Astrocyte (in vitro differentiated cells and primary cell): Measurements from ENCODE around the gene DACT2. TPM values are rescaled to one million over a fixed set of nuclear protein-coding genes. Genes with fewer than 3 reads are reported as not detected.

ENCODE experiments used
- DNase-seq: peaks from one replicate; pipeline ENCODE4 v3.0.0-alpha.2; 2010; ENCODE audit warnings: low read depth
- FAIRE-seq: peaks from 2 replicates; lab custom pipeline; 2011; peaks lifted over from hg19 to GRCh38; lab: Jason Lieb, UNC
- H2AFZ ChIP-seq: 2 replicates; pipeline ENCODE4 v1.6.0; 2012; ENCODE audit warnings: low read depth, low read length, inconsistent platforms
- H3K27ac ChIP-seq: 2 replicates; pipeline ENCODE4 v1.5.1; 2011; ENCODE audit warnings: low read depth, low read length, inconsistent platforms
- H3K27me3 ChIP-seq: 2 replicates; pipeline ENCODE4 v1.6.0; 2011; ENCODE audit warnings: low read length, inconsistent platforms; ENCODE audit not compliant: insufficient read depth
- H3K36me3 ChIP-seq: 2 replicates; pipeline ENCODE4 v1.5.1; 2011; ENCODE audit warnings: low read length, inconsistent platforms; ENCODE audit not compliant: insufficient read depth
- H3K4me1 ChIP-seq: 2 replicates; pipeline ENCODE4 v1.5.1; 2011; ENCODE audit warnings: low read length, inconsistent platforms; ENCODE audit not compliant: insufficient read depth
- H3K4me2 ChIP-seq: 2 replicates; pipeline ENCODE4 v1.6.0; 2012; ENCODE audit warnings: low read length, inconsistent platforms
- H3K4me3 ChIP-seq: 2 replicates; pipeline ENCODE4 v1.5.1; 2011; ENCODE audit warnings: low read depth, mild to moderate bottlenecking, low read length, inconsistent platforms; ENCODE audit not compliant: insufficient read depth
- H3K79me2 ChIP-seq: 2 replicates; pipeline ENCODE4 v1.6.0; 2012; ENCODE audit warnings: mild to moderate bottlenecking, low read length, inconsistent platforms; ENCODE audit not compliant: insufficient read depth
- H3K9ac ChIP-seq: 2 replicates; pipeline ENCODE4 v1.6.0; 2012; ENCODE audit warnings: mild to moderate bottlenecking, low read length, inconsistent platforms
- H3K9me3 ChIP-seq: 2 replicates; pipeline ENCODE4 v1.5.1; 2012; ENCODE audit warnings: low read depth, mild to moderate bottlenecking, low read length, inconsistent platforms; ENCODE audit not compliant: insufficient read depth
- H4K20me1 ChIP-seq: 2 replicates; pipeline ENCODE4 v1.6.0; 2012; ENCODE audit warnings: low read length, inconsistent platforms; ENCODE audit not compliant: insufficient read depth
- H3K27ac Mint-ChIP-seq: one replicate; pipeline ENCODE4 v1.8.0; 2021; ENCODE audit warnings: mild to moderate bottlenecking, mixed read lengths; ENCODE audit not compliant: unreplicated experiment
- H3K27me3 Mint-ChIP-seq: one replicate; pipeline ENCODE4 v1.8.0; 2021; ENCODE audit warnings: low read depth, mixed read lengths; ENCODE audit not compliant: unreplicated experiment
- H3K36me3 Mint-ChIP-seq: one replicate; pipeline ENCODE4 v1.8.0; 2021; ENCODE audit warnings: low read depth, mixed read lengths; ENCODE audit not compliant: unreplicated experiment
- H3K4me1 Mint-ChIP-seq: one replicate; pipeline ENCODE4 v1.8.0; 2021; ENCODE audit warnings: low read depth, mixed read lengths; ENCODE audit not compliant: unreplicated experiment
- H3K4me3 Mint-ChIP-seq: one replicate; pipeline ENCODE4 v1.8.0; 2021; ENCODE audit warnings: mild to moderate bottlenecking, moderate library complexity, mixed read lengths; ENCODE audit not compliant: unreplicated experiment
- H3K9me3 Mint-ChIP-seq: one replicate; pipeline ENCODE4 v1.8.0; 2021; ENCODE audit warnings: mild to moderate bottlenecking, mixed read lengths; ENCODE audit not compliant: unreplicated experiment
- EZH2 ChIP-seq: IDR thresholded peaks from 2 replicates; pipeline ENCODE4 v1.6.1; 2012; ENCODE audit warnings: mild to moderate bottlenecking, low read length, inconsistent platforms; ENCODE audit not compliant: insufficient read depth
- total RNA-seq: library from RNA; stranded (reverse); gene quantifications from 2 replicates; pipeline ENCODE4 v1.2.1, GENCODE V29; 2021
- TF ChIP-seq, protein P1 (sequence below): IDR thresholded peaks from 2 replicates; pipeline ENCODE4 v1.5.1; 2011; ENCODE audit warnings: low read depth, mild to moderate bottlenecking, inconsistent platforms, low read length, moderate library complexity; ENCODE audit not compliant: insufficient read depth

The DACT2 gene
- total RNA-seq, 1 donor from 2014 or later: 0.20 TPM

DNA sequence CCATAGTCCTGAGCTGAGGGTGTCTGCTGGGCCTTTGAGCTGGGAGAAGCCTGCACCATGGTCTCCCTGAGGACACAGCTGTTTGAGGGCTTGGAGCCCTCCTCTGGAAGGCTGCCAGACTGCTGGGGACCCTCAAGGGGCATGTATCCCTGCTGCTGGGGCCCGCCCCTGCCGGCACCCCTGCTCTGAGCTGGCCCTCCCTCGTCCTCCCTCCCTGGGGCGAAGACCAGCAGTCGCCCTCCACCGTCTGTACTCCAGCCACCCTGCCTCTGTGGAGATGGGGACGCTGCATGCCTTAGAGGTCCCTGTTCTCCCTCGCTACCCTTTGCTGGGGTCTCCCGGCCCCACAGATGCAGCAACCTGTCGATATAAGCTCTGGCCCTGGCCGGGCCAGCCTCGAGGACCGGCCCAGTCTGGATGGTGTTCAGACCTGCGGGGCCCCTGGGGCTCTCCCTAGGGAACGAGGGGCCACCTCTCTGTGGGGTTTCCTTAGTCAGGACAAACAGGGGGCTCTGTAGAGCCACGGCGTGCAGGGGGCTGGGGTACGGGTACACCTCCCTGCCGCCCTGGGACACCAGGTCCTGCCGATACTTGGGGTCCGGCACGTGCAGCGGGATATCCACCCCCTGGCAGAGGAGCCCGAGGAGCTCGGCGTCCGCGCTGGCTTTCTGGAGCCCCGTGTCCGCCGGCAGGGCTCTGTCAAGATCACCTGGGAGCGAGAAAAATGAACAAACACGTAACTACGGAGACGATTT is 11.0 kb downstream of the DACT2 start:
- Histone ChIP-seq H3K4me2 (no peak overlapping the region), H3K27me3 (no peaks in the 10 kb centered on the region), H3K9me3 (no peaks in the 10 kb centered on the region), H4K20me1 (no peaks in the 10 kb centered on the region), H2AFZ (no peak overlapping the region), H3K36me3 (no peaks in the 10 kb centered on the region), H3K4me1 (no peaks in the 10 kb centered on the region), H3K4me3 (no peak overlapping the region), H3K79me2 (no peaks in the 10 kb centered on the region), H3K9ac (no peak overlapping the region), H3K27ac (no peak overlapping the region)
- Mint-ChIP-seq H3K36me3 (no peaks in the 10 kb centered on the region), H3K4me3 (no peak overlapping the region), H3K27me3 (peaks cover 25% of the 10 kb centered on the region), H3K9me3 (no peaks in the 10 kb centered on the region), H3K4me1 (peaks cover 3% of the 10 kb centered on the region), H3K27ac (no peak overlapping the region)
- FAIRE-seq: no peak
- TF ChIP-seq EZH2: no peak
- TF ChIP-seq, protein P1, sequence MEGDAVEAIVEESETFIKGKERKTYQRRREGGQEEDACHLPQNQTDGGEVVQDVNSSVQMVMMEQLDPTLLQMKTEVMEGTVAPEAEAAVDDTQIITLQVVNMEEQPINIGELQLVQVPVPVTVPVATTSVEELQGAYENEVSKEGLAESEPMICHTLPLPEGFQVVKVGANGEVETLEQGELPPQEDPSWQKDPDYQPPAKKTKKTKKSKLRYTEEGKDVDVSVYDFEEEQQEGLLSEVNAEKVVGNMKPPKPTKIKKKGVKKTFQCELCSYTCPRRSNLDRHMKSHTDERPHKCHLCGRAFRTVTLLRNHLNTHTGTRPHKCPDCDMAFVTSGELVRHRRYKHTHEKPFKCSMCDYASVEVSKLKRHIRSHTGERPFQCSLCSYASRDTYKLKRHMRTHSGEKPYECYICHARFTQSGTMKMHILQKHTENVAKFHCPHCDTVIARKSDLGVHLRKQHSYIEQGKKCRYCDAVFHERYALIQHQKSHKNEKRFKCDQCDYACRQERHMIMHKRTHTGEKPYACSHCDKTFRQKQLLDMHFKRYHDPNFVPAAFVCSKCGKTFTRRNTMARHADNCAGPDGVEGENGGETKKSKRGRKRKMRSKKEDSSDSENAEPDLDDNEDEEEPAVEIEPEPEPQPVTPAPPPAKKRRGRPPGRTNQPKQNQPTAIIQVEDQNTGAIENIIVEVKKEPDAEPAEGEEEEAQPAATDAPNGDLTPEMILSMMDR: no peak
- no peak for DNase-seq

DNA sequence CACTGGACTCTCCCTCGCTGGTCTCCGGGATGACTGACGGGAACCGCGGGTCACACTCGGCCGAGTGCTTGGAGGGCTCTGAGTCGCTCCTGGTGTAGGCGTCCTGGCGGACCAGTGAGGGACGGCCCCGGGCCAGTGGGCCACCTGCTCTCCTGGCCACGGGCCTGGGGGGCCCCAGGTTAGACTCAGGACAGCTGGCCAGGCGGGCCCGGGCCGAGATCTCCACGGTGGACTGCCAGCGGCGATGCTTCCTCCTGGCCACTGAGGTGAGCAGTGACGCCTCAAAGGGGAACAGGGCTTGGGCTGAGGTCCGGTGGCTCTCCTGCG is 11.9 kb downstream of the DACT2 start:
- no peak overlapping the region for H3K4me2 ChIP-seq
- no peaks in the 10 kb centered on the region for H3K9me3 ChIP-seq
- no peak overlapping the region for H3K27ac Mint-ChIP-seq
- H4K20me1 ChIP-seq: no peaks in the 10 kb centered on the region
- no peaks in the 10 kb centered on the region for H3K4me1 ChIP-seq
- H3K79me2 ChIP-seq: no peaks in the 10 kb centered on the region
- H3K9me3 Mint-ChIP-seq: no peaks in the 10 kb centered on the region
- no peak overlapping the region for H2AFZ ChIP-seq
- no peaks in the 10 kb centered on the region for H3K36me3 ChIP-seq
- FAIRE-seq (no peak), DNase-seq (no peak)
- H3K4me3 Mint-ChIP-seq: no peak overlapping the region
- no peak overlapping the region for H3K9ac ChIP-seq
- TF ChIP-seq, protein P1: no peak
- TF ChIP-seq EZH2: no peak
- no peak overlapping the region for H3K27ac ChIP-seq
- no peaks in the 10 kb centered on the region for H3K36me3 Mint-ChIP-seq
- H3K4me1 Mint-ChIP-seq: peaks cover 4% of the 10 kb centered on the region
- no peaks in the 10 kb centered on the region for H3K27me3 ChIP-seq
- no peak overlapping the region for H3K4me3 ChIP-seq
- peaks cover 25% of the 10 kb centered on the region for H3K27me3 Mint-ChIP-seq

- no peak for TF ChIP-seq EZH2
- TF ChIP-seq, protein P1: no peak
- peaks cover 9% of the 10 kb centered on the region for H3K4me1 Mint-ChIP-seq
- FAIRE-seq (no peak), DNase-seq (no peak)
- no peaks in the 10 kb centered on the region for H4K20me1 ChIP-seq
- H3K36me3 ChIP-seq: no peaks in the 10 kb centered on the region
- H3K4me3 Mint-ChIP-seq: no peak overlapping the region
- H2AFZ ChIP-seq: no peak overlapping the region
- peaks cover 25% of the 10 kb centered on the region for H3K27me3 Mint-ChIP-seq
- H3K79me2 ChIP-seq: no peaks in the 10 kb centered on the region
- no peaks in the 10 kb centered on the region for H3K9me3 Mint-ChIP-seq
- no peak overlapping the region for H3K27ac Mint-ChIP-seq
- H3K9ac ChIP-seq: no peak overlapping the region
- no peak overlapping the region for H3K4me3 ChIP-seq
- H3K9me3 ChIP-seq: no peaks in the 10 kb centered on the region
- no peaks in the 10 kb centered on the region for H3K4me1 ChIP-seq
- H3K36me3 Mint-ChIP-seq: no peaks in the 10 kb centered on the region
- no peaks in the 10 kb centered on the region for H3K27me3 ChIP-seq
- H3K27ac ChIP-seq: no peak overlapping the region
- H3K4me2 ChIP-seq: no peak overlapping the region
Measured at GRCh38 chr6:168307015-168307694, 12.4 kb downstream of the DACT2 start.
